HUES48 (cell line): ENCODE data around the gene ATAT1.
"Not testable (repeated sequence)": the region's sequence is repeated elsewhere in the genome, so short reads cannot be mapped to it uniquely, and the experiment has no call there.

Experiments used
- H3K27ac ChIP-seq: one replicate; pipeline ENCODE4 v1.7.0; 2013; ENCODE audit warnings: low read depth, low read length, inconsistent platforms
- H3K27me3 ChIP-seq: 2 replicates; pipeline ENCODE4 v1.6.1; 2013; ENCODE audit warnings: mild to moderate bottlenecking, low read length; ENCODE audit not compliant: control insufficient read depth, insufficient read depth
- H3K36me3 ChIP-seq: 2 replicates; pipeline ENCODE4 v1.6.1; 2013; ENCODE audit warnings: low read length; ENCODE audit not compliant: control insufficient read depth, insufficient read depth
- H3K4me1 ChIP-seq: 2 replicates; pipeline ENCODE4 v1.6.1; 2013; ENCODE audit warnings: mild to moderate bottlenecking, low read length; ENCODE audit not compliant: control insufficient read depth, insufficient read depth
- H3K4me3 ChIP-seq: 2 replicates; pipeline ENCODE4 v1.5.1; 2013; ENCODE audit warnings: mild to moderate bottlenecking, low read depth, low read length
- H3K9ac ChIP-seq: 2 replicates; pipeline ENCODE4 v1.6.1; 2013; ENCODE audit warnings: mild to moderate bottlenecking, low read depth, low read length, moderate library complexity
- H3K9me3 ChIP-seq: 2 replicates; pipeline ENCODE4 v1.6.1; 2013; ENCODE audit warnings: low read length; ENCODE audit not compliant: control insufficient read depth, insufficient read depth

The ATAT1 gene

GRCh38 chr6:30655743-30656094 is 29.0 kb downstream of the ATAT1 start:
- Histone ChIP-seq H3K4me3 (no peak overlapping the region), H3K27ac (no peak overlapping the region), H3K4me1 (no peaks in the 10 kb centered on the region), H3K36me3 (peaks cover 93% of the 10 kb centered on the region), H3K9me3 (no peaks in the 10 kb centered on the region), H3K9ac (no peak overlapping the region), H3K27me3 (no peaks in the 10 kb centered on the region)

DNA sequence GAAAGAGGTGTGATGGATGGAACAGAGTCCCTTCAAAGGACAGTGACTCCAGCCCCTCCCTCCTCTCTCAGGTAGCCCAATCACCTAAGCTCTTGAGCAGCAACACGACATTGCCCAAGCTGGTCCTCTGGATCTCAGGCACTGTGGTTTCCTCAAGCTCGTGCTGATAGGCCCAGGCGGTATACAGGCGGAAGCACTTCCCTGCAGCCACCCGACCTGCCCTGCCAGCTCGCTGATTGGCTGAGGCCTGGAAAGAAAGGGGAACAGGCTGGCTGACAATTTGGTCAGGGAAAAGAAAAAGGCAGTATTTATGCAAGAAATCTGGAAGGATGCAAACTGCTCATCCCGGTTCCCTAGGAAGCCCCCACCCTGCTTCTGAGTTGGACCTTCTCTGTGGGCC is 29.8 kb downstream of the ATAT1 start:
- no peaks in the 10 kb centered on the region for H3K9me3 ChIP-seq
- H3K4me1 ChIP-seq: no peaks in the 10 kb centered on the region
- H3K9ac ChIP-seq: no peak overlapping the region
- H3K4me3 ChIP-seq: no peak overlapping the region
- H3K27me3 ChIP-seq: no peaks in the 10 kb centered on the region
- no peak overlapping the region for H3K27ac ChIP-seq
- H3K36me3 ChIP-seq: peaks cover 90% of the 10 kb centered on the region

DNA sequence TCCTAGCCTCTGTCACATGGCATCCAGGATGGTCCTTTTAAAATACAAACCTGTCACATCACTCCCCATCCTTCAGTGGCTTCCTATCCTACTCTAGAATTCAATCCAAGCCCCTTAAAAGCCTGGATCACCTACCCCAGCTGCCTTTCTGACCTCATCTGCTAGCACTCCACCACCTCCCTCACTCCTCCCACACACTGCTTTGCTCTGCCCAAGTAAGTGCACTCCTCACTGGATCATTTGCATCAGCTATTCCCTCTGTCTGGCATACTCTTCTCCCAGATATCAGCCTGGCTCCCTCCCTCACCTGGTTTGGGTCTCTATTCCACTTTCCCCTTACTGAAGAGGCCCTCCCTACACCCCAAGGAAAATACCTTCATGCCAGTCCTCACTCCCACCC is 30.8 kb downstream of the ATAT1 start:
- H3K27ac ChIP-seq: no peak overlapping the region
- peaks cover 90% of the 10 kb centered on the region for H3K36me3 ChIP-seq
- no peaks in the 10 kb centered on the region for H3K27me3 ChIP-seq
- H3K4me1 ChIP-seq: no peaks in the 10 kb centered on the region
- no peaks in the 10 kb centered on the region for H3K9me3 ChIP-seq
- H3K9ac ChIP-seq: no peak overlapping the region
- no peak overlapping the region for H3K4me3 ChIP-seq

- H3K36me3 ChIP-seq: peaks cover 90% of the 10 kb centered on the region
- not testable (repeated sequence) for H3K27me3 ChIP-seq, H3K27ac ChIP-seq, H3K4me1 ChIP-seq, H3K9ac ChIP-seq, H3K9me3 ChIP-seq, H3K4me3 ChIP-seq
Observed at GRCh38 chr6:30657922-30658321, 31.2 kb downstream of the ATAT1 start.

DNA sequence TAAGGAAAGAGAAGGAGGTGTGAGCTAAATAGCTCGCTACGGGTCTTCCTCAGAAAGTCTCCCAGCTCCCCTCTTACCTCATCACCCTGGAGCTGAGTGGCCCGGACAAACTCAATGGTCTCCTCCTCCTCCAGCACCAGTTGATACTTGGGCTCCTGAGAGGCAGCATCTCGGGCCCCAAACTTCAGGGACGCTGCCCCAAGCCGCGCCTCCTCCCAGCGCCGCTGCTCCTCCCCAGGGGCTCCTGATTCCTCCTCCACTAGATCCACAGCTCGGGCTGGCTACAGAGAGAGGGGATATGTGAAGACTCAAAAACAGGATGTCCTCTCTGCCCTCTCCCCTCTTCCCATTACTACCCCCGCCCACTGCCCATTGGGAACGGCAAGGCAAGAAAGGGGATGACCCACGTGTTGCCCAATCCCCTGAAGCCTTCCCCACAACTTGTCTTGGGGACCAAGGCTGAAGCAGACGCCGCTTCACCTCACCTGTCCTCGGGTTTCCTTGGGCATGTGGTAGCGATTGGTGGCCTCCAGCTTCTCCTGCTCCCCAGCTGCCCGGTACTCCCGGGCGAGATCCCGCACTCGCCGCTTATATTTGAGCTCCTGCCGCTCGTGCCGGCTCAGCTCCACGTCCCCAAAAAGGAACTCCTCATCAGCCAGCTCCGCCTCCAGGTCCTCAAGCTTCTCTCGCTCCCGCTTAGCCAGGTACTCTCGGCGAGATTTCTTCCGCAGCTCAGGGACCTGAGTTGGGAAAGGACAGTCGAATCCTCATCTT is 38.5 kb downstream of the ATAT1 start:
- no peak overlapping the region for H3K27ac ChIP-seq
- H3K4me3 ChIP-seq: no peak overlapping the region
- peaks cover 73% of the 10 kb centered on the region for H3K36me3 ChIP-seq
- H3K4me1 ChIP-seq: no peaks in the 10 kb centered on the region
- no peaks in the 10 kb centered on the region for H3K27me3 ChIP-seq
- no peaks in the 10 kb centered on the region for H3K9me3 ChIP-seq
- no peak overlapping the region for H3K9ac ChIP-seq

DNA sequence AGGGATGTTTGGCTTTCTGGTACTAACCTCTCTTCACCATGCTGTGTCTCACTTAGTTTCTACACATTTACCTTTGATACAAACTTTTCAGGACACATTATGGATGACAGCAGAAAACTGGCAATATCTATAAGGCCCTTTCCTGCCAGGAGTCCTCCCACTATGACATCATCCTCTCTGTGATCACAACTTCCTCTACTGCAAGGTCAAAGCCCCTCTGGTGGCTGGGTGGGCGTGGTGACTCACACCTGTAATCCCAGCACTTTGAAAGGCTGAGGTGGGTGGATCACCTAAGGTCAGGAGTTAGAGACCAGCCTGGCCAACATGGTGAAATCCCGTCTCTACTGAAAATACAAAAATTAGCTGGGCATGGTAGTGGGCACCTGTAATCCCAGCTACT is 39.6 kb downstream of the ATAT1 start:
- not testable (repeated sequence) for H3K4me1 ChIP-seq, H3K9ac ChIP-seq, H3K9me3 ChIP-seq, H3K27me3 ChIP-seq, H3K4me3 ChIP-seq, H3K27ac ChIP-seq
- peaks cover 76% of the 10 kb centered on the region for H3K36me3 ChIP-seq

DNA sequence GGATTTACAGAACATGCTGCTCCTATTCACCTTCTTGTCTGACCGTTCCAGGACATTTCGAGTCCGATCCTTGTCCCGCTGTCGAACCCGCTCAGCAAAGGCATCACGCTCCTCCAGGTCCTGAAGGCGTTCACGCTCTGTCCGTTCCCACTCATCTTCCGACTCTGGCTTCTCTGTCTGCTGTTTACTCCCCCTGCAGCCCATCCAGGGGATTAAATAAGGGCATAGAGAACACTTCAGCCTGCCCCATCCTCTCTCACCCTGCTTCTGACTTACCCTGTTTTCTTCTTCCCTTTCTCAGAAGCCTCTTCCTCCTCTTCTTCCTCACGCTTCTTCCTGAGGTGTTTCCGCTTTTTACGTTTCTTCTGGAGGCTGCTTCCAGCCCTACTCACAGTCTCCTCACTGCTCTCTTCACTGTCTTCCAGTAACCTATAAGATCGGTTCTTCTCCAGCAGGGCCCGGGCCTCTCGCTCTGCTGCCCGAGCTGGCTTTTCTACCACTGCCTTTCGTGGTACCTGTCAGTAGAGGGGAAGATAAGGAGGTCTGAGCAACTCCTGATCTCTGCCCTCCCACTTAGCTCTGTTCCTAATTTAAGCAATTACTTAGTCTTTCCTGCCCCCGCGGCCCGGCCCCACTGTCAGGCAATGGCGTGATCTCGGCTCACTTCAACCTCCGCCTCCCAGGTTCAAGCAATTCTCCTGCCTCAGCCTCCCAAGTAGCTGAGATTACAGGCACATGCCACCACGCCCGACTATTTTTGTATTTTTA is 44.3 kb downstream of the ATAT1 start:
- H3K9ac ChIP-seq: no peak overlapping the region
- no peak overlapping the region for H3K4me3 ChIP-seq
- H3K27me3 ChIP-seq: no peaks in the 10 kb centered on the region

DNA sequence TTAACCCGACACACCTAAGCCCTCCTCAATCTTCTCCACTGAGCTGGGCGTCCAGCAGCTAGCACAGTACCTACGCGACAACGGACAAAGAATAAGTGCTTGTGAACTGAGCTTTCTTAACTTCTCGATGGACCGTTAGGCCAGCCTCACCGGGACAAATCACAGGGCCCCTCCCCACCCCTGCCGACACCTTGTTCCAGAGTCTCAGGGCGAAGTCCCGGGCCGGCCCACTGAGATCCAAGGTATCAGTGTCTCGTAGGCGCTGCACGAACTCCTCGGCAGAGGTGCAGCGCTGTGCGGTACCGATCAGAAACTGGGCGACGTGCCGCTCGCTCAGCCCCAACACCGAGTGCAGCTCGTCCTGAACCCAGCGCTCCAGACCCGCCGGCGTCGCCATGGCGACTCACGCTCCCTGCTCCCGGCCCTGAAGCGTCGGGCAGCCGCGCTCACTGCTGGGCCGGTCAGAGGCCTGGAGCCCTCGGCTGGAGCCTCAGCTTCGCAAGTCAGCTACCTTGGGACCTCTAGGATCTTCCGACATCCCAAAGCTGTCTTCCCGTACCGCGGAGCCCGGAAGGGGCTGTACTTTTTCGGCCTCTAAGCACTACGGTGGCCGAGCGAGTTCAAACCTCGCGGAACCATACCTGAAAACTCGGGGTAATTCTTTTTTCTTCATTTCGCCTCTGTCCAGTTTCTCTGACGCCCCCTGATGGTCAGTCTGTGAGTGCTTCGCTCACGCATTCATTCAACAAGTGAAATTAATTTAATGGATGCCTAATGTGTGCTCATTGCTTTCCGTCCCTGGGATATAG is 46.0 kb downstream of the ATAT1 start, which contains the start of gene DHX16:
Gene DHX16 (minus strand): TSS at position 562 of the 809 bp plus-strand sequence. CDS start 165 bp downstream, at position 397.
- Histone ChIP-seq H3K9ac (peak within 1 kb of the TSS; percentile 43; the same call in 1 of the 2 replicates), H3K9me3 (no peaks in the 10 kb centered on the region), H3K27me3 (no peaks in the 10 kb centered on the region), H3K4me1 (no peaks in the 10 kb centered on the region), H3K4me3 (peak within 1 kb of the TSS; percentile 91), H3K27ac (peak within 1 kb of the TSS; percentile 76), H3K36me3 (peaks cover 42% of the 10 kb centered on the region)

More for the DNA sequence above, 44.3 kb downstream of the ATAT1 start:
- no peaks in the 10 kb centered on the region for H3K9me3 ChIP-seq
- H3K4me1 ChIP-seq: no peaks in the 10 kb centered on the region
- no peak overlapping the region for H3K27ac ChIP-seq
- H3K36me3 ChIP-seq: peaks cover 34% of the 10 kb centered on the region

DNA sequence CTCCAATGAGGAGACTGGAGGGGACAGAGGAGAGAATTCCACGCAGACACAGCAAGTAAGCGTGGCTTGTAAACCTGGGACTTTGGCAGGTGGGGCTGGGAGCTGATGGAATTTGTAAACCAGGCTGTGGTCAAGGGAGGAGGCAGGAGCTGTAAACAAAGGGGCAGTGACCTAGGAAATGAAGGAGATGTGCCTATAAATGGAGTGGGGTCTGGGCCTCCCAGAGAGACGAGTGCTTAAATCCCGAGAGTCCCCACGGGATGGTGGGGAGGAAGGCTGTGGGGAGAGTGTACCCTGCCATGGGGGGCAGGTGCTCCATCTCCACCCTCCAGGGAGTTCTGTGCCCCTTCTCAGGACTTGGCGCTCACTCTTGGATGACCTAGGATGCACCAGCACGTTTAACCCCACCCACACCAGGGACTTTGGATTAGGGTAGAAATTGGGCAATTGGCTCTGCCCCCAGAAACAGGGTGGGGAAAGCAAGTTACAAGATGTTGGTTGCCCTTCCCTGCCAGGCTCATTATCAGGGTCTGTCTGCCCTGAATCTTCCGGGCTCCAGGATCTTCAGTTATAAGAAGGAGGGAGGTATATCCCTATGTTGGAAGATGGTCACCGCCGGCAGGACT is 50.1 kb downstream of the ATAT1 start:
- peaks cover 24% of the 10 kb centered on the region for H3K36me3 ChIP-seq
- H3K9ac ChIP-seq: no peak overlapping the region
- no peaks in the 10 kb centered on the region for H3K9me3 ChIP-seq
- H3K27ac ChIP-seq: no peak overlapping the region
- no peaks in the 10 kb centered on the region for H3K27me3 ChIP-seq
- no peak overlapping the region for H3K4me3 ChIP-seq
- peaks cover 9% of the 10 kb centered on the region for H3K4me1 ChIP-seq

GRCh38 chr6:30678964-30679726 is 52.5 kb downstream of the ATAT1 start:
- Histone ChIP-seq H3K9me3 (no peaks in the 10 kb centered on the region), H3K4me3 (peak overlapping the region; percentile 50; the same call in 1 of the 2 replicates), H3K36me3 (peaks cover 24% of the 10 kb centered on the region), H3K9ac (no peak overlapping the region), H3K4me1 (peaks cover 29% of the 10 kb centered on the region), H3K27me3 (no peaks in the 10 kb centered on the region), H3K27ac (no peak overlapping the region)
